Activated naive CD8-positive, alpha-beta T cell treated with anti-CD3 and anti-CD28 coated beads for 36 hours (primary cell): ENCODE measurements around the gene NF2. TPM values are rescaled to one million over a fixed set of nuclear protein-coding genes. Genes with fewer than 3 reads are reported as not detected.

Experiments
- DNase-seq: peaks from one replicate; pipeline ENCODE4 v3.0.0; 2021
- H3K27ac Mint-ChIP-seq: one replicate; pipeline ENCODE4 v1.8.0; 2022; ENCODE audit warnings: mild to moderate bottlenecking, moderate library complexity, mixed read lengths
- H3K27me3 Mint-ChIP-seq: one replicate; pipeline ENCODE4 v1.8.0; 2022; ENCODE audit warnings: mild to moderate bottlenecking, mixed read lengths
- H3K36me3 Mint-ChIP-seq: one replicate; pipeline ENCODE4 v1.8.0; 2021; ENCODE audit warnings: mild to moderate bottlenecking, mixed read lengths
- H3K4me1 Mint-ChIP-seq: one replicate; pipeline ENCODE4 v1.8.0; 2021; ENCODE audit warnings: mixed read lengths
- H3K4me3 Mint-ChIP-seq: one replicate; pipeline ENCODE4 v1.8.0; 2022; ENCODE audit warnings: mild to moderate bottlenecking, moderate library complexity, mixed read lengths
- H3K9me3 Mint-ChIP-seq: one replicate; pipeline ENCODE4 v1.8.0; 2022; ENCODE audit warnings: mixed read lengths
- total RNA-seq, 2 experiments: library from RNA; stranded (reverse); gene quantifications; one replicate each; pipeline ENCODE4 v1.2.3, GENCODE V29; 2021

The NF2 gene
- total RNA-seq, 2 experiments from 2014 or later = 45.8 to 49.4 TPM

DNA sequence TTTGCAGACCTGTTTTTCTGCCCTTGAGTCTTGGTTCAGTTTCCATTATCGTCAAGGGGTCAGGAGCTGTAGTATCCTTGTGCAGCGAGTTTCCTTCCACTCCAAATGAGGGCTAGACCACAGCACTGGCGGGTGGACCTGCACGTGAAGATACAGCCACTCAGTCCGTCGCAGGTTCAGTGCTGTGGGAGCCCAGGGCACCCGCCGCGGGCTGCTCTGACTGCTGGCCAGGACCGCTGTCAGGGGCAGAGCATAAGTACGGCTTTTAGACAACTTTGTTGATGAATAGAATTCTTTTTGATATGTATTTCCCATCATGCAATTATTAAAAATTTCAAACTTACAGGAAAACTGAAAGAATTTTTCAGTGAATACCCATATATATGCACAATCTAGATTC lies 56.6 kb downstream of the NF2 start:
- Mint-ChIP-seq H3K9me3 (no peaks in the 10 kb centered on the region), H3K27ac (no peak overlapping the region), H3K27me3 (no peaks in the 10 kb centered on the region), H3K4me1 (no peaks in the 10 kb centered on the region), H3K36me3 (peaks cover 4% of the 10 kb centered on the region), H3K4me3 (no peak overlapping the region)
- no peak for DNase-seq

DNA sequence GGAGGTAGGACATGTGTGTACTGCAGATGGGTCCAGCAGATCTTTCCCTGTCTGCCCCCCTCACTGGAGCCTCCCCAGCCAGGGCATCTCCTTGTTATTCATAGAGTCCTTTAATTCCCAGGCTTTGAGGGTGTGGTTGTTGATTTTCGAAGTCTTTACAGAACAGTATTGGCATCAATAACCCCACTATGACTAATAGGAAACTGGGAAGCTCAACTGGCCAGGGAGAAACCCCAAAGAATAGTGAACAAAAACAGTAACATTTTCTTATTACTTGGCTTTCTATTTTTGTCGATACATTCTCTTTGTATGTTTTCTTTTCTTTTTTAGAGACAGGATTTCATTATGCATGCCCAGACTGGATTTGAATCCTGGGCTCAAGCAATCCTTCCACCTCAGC lies 57.9 kb downstream of the NF2 start:
- Mint-ChIP-seq H3K36me3 (peaks cover 1% of the 10 kb centered on the region), H3K4me1 (no peaks in the 10 kb centered on the region), H3K4me3 (no peak overlapping the region), H3K27ac (no peak overlapping the region), H3K9me3 (no peaks in the 10 kb centered on the region), H3K27me3 (no peaks in the 10 kb centered on the region)
- DNase-seq = no peak

DNA sequence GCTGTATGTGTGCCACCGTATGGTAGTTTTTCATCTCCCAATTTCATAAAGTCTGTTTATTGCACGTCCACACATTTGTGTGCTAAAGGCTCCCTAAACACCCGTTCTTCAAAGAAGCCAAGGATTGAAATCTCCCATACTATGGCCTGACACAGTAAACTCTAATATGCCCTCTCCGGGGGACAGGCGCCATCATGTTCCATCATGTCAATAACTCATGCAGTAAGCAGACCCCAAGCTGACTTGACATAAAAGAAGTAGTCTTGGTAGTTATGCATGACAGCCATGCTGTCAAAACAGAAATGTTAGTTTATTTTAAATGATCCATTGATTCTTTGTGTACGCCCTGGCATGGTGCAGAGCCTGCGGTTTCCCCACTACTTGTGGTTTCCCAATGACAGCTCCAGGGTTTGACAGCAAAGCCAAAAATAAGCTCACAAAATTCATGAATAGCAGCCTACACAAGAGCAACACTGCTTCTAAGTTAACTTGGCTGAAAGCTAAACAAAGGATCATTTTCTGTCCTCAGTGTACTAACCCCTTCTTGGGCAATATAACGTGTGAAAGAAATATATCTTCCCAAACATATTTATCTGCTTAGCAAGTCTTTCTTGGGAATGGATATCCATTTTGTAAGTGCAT lies 59.9 kb downstream of the NF2 start:
- H3K9me3 Mint-ChIP-seq = no peaks in the 10 kb centered on the region
- no peaks in the 10 kb centered on the region for H3K4me1 Mint-ChIP-seq
- H3K4me3 Mint-ChIP-seq = no peak overlapping the region
- no peaks in the 10 kb centered on the region for H3K27me3 Mint-ChIP-seq
- no peak for DNase-seq
- H3K27ac Mint-ChIP-seq = no peak overlapping the region
- H3K36me3 Mint-ChIP-seq = peaks cover 1% of the 10 kb centered on the region

DNA sequence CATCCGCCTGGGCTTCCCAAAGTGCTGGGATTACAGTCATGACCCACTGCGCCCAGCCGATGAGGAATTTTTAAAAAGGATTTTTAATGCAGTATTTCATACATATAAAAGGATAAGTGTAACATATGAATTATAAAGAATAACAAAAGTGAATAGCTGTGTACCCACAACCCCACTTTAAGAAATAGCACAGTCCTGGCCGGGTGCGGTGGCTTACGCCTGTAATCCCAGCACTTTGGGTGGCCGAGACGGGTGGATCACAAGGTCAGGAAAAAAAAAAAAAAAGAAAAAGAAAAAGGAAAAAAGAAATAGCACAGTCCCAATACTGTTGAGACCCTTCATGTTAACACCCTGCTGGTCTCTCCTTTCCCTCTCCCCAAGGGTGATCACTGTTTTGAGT lies 62.1 kb downstream of the NF2 start:
- H3K9me3 Mint-ChIP-seq = no peaks in the 10 kb centered on the region
- H3K4me3 Mint-ChIP-seq = no peak overlapping the region
- H3K27ac Mint-ChIP-seq = no peak overlapping the region
- H3K4me1 Mint-ChIP-seq = no peaks in the 10 kb centered on the region
- no peak for DNase-seq
- H3K27me3 Mint-ChIP-seq = no peaks in the 10 kb centered on the region
- H3K36me3 Mint-ChIP-seq = peaks cover 1% of the 10 kb centered on the region

DNA sequence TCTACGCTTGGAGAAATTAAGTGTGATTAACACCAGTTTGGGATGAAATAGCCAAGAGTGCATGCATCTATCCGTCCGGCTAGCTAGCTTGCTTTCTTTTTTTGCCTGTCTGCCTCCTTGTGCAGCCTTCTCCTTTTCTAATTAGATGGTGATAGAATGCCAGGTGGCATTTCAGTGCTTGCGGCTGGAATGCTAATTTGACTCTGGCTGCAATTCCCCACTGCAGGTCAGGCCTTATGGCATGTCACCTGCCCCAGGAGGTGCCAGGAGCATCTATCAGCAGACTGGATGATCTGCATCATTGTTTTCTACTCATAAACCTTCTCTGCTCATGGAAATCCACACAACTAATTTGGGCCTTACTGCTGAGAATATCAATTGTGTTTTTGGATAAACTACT lies 65.2 kb downstream of the NF2 start:
- Mint-ChIP-seq H3K9me3 (no peaks in the 10 kb centered on the region), H3K27me3 (no peaks in the 10 kb centered on the region), H3K27ac (no peak overlapping the region), H3K36me3 (peaks cover 2% of the 10 kb centered on the region), H3K4me3 (no peak overlapping the region), H3K4me1 (no peaks in the 10 kb centered on the region)
- no peak for DNase-seq

DNA sequence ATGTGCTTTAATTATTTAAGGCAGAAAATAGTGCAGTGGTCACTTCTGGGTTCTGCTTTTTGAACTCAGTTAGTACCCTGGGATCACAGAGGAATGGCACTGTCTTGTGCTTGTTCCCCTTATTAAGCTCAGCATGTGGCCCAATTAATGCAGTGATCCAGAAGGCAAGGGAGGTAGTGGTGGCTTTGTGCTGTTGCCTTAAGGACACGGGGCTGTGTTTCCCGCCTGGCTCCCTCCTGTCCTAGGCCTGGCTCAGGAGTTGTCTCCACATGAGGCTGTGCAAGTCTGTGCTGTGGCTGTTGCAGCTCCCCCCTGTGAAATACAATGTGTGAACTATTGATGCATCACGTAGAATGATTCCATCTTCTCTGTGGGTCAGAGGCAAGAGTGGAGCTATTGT lies 67.2 kb downstream of the NF2 start:
- Mint-ChIP-seq H3K27me3 (no peaks in the 10 kb centered on the region), H3K9me3 (no peaks in the 10 kb centered on the region), H3K4me3 (no peak overlapping the region), H3K4me1 (no peaks in the 10 kb centered on the region), H3K36me3 (peaks cover 3% of the 10 kb centered on the region), H3K27ac (no peak overlapping the region)
- DNase-seq = no peak

DNA sequence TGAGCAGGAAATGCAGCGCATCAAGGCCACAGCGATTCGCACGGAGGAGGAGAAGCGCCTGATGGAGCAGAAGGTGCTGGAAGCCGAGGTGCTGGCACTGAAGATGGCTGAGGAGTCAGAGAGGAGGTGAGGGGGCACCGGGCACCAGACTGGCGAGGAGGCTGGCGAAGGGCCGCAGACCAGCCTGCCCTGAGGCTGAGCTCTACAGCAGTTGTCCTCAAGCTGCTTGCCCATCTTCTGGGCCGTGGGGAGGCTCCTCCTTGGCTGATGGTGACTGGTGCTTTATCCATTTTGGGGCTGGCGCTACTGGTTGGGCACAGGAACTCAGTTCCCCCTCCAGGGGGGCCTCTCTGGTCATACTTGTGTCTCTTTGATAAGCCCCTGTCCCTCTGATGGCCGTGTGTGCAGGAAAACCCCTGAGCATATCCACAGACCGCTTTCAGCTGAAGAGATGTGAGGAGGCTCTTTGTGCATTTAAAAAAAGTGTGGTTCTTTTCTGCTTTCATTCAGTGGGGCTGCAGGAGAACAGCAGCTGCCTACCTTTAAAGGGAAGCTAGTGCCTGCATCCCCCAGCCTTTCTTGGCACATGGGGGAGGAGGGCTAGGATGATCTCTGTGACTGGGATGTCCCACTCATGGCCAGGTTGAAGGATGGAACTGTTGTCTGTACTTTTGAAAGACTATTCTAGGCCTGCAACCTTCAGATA lies 70.1 kb downstream of the NF2 start:
- Mint-ChIP-seq H3K36me3 (peaks cover 3% of the 10 kb centered on the region), H3K27me3 (no peaks in the 10 kb centered on the region)

DNA sequence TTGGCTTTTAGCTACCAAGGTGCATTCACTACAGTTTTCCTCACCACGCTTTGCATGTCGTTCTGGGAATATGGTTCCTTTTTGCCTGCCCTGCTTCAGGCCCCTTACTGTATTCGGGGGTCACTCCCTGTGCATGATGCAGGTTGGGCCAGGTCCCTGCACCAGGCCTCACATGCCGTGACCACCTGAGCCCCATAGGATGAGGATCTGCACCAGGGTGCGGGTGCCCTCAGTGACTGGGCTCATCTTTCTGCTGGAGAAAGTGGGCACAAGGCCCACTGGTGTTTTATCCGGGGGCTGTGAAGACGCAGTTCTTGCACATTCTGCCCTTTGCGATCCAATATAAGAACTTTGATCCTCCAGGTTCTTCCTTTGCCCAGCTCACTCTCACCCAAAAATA lies 70.7 kb downstream of the NF2 start:
- no peak overlapping the region for H3K4me3 Mint-ChIP-seq
- no peaks in the 10 kb centered on the region for H3K27me3 Mint-ChIP-seq
- no peaks in the 10 kb centered on the region for H3K4me1 Mint-ChIP-seq
- DNase-seq = no peak
- H3K9me3 Mint-ChIP-seq = no peaks in the 10 kb centered on the region
- no peak overlapping the region for H3K27ac Mint-ChIP-seq
- peaks cover 3% of the 10 kb centered on the region for H3K36me3 Mint-ChIP-seq

More for the DNA sequence above, 70.1 kb downstream of the NF2 start:
- no peaks in the 10 kb centered on the region for H3K4me1 Mint-ChIP-seq
- no peak overlapping the region for H3K27ac Mint-ChIP-seq
- no peaks in the 10 kb centered on the region for H3K9me3 Mint-ChIP-seq
- H3K4me3 Mint-ChIP-seq = no peak overlapping the region
- DNase-seq = no peak

DNA sequence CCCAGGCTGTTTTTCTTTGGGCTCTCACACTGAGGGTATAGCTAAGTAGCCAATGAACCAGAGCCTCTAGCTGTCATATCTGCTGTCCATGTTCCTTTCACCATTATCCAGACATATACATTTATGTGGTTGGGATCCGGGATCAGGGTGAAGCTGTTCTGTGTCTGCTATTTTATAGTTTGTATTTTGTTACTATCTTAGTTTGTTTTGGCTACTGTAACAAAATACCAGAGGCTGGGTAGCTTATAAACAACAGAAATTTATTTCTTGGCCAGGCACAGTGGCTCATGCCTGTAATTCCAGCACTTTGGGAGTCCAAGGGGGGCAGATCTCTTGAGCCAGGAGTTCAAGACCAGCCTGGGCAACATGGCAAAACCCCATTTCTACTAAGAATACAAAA lies 75.9 kb downstream of the NF2 start:
- H3K9me3 Mint-ChIP-seq = no peaks in the 10 kb centered on the region
- no peak for DNase-seq
- no peaks in the 10 kb centered on the region for H3K4me1 Mint-ChIP-seq
- no peak overlapping the region for H3K27ac Mint-ChIP-seq
- no peaks in the 10 kb centered on the region for H3K27me3 Mint-ChIP-seq
- no peak overlapping the region for H3K4me3 Mint-ChIP-seq
- peaks cover 10% of the 10 kb centered on the region for H3K36me3 Mint-ChIP-seq

DNA sequence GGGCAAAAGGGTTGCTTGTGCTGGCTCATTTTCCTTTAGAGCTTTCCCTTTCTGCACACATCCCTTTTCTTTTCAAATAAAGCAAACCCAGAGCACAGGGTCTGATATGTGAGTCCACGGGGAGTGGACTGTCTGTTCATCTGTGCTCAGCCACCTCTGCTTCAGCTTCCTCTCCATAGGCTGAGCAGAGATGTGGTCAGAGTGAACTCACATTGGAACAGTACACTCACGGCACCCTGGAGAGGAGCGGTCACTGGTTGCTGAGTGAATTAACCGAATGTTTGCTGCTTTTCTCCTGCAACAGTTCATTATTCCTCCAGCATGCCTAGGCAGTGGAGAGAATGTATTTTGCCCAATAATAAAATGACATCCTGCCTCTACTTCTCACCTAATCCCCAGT lies 80.1 kb downstream of the NF2 start:
- no peak overlapping the region for H3K27ac Mint-ChIP-seq
- no peak overlapping the region for H3K4me3 Mint-ChIP-seq
- no peak for DNase-seq
- H3K4me1 Mint-ChIP-seq = no peaks in the 10 kb centered on the region
- H3K36me3 Mint-ChIP-seq = peaks cover 13% of the 10 kb centered on the region
- H3K27me3 Mint-ChIP-seq = no peaks in the 10 kb centered on the region
- no peaks in the 10 kb centered on the region for H3K9me3 Mint-ChIP-seq

DNA sequence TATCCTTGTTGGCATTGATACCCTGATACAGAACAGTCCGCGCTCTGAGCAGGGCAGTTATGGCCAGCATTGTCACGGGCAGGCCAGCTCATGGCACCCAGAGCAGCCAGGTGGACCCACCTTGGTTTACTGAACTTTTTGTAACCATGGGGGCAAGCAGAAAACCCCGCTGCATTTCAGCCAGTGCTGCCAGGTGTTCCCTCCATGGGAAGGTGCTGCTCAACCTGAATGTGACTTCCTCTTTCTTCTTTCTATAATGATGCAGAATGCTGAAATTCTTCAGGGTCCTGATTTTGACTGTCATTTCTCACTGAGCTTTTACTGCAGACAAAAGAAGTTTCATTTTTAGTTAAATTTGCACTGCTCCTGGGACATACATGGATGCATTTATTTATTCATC lies 80.8 kb downstream of the NF2 start:
- Mint-ChIP-seq H3K9me3 (no peaks in the 10 kb centered on the region), H3K4me1 (no peaks in the 10 kb centered on the region), H3K4me3 (no peak overlapping the region), H3K27me3 (no peaks in the 10 kb centered on the region), H3K36me3 (peaks cover 13% of the 10 kb centered on the region), H3K27ac (no peak overlapping the region)
- no peak for DNase-seq

DNA sequence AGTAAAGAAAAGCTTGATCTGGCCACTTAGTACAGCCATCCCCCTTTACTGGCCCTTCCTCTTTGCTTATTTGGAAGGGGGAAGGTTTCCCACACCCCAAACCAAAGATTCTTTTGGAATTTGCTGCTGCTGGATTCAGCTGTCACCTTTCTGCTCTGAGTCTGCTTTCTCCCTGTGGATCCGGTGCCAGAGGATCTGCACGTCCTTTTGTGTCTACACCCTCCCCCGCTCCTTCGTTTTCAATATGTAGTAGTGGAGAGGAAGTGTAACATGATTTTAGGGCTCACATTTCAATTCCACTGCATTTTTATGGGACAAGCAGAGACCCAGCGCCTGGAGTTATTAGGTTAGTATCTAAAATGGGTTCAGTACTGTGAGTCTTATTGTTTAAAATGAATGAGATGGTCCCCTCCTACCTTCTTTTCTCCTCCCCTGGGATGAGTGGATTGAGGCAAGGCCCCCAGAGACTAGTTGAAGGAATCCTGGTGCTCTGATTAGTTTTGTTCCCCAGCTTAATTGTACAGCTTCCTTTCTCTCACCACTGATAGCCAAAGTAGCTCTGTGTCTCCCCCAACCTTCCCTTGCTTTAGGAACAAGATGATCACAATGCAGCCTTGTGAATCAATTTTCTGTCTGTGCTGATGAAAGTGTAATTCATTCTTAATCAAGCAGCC lies 85.9 kb downstream of the NF2 start:
- Mint-ChIP-seq H3K4me3 (no peak overlapping the region), H3K9me3 (no peaks in the 10 kb centered on the region), H3K36me3 (peaks cover 4% of the 10 kb centered on the region), H3K27ac (no peak overlapping the region), H3K4me1 (no peaks in the 10 kb centered on the region), H3K27me3 (no peaks in the 10 kb centered on the region)
- DNase-seq = no peak

DNA sequence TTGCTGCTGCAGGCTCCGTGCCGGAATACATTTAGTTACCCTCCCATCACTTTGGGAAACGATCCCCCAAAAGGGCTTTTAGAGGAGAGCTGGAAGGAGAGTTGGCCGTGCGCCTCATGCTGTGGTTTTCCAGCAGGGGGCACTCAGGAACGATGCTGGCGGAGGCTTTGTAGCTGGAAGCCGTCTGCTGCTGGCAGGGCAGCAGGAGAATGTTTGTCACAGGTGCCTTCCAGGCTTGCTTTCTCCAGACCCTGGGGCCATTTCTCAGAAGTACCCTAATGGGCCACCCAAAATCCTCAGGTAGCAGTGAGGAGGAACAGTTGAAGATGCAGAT lies 86.4 kb downstream of the NF2 start:
- peak; percentile 36 for DNase-seq
- no peaks in the 10 kb centered on the region for H3K4me1 Mint-ChIP-seq
- peaks cover 4% of the 10 kb centered on the region for H3K36me3 Mint-ChIP-seq
- H3K9me3 Mint-ChIP-seq = no peaks in the 10 kb centered on the region
- no peak overlapping the region for H3K27ac Mint-ChIP-seq
- no peaks in the 10 kb centered on the region for H3K27me3 Mint-ChIP-seq
- no peak overlapping the region for H3K4me3 Mint-ChIP-seq

DNA sequence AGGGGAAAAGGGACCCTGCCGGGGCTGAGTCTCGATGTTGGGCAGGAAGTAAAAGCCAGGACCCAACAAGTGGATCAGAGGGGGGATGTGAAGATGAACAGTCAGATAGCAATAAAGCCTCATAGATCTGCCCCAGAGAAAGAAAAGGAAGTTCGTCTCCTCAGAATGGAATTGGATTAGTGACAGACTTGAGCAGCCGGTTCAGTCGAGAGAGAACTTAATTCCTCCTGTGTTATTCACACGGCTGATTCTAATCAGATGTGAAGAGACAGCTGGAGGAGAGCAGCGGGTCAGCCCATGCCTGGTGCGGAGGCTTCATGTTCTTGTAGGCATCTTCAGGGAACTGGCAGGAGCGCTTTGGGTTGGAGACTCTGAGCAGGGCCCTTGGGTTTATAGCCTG lies 87.0 kb downstream of the NF2 start:
- no peak for DNase-seq
- no peaks in the 10 kb centered on the region for H3K9me3 Mint-ChIP-seq
- H3K27me3 Mint-ChIP-seq = no peaks in the 10 kb centered on the region
- no peak overlapping the region for H3K27ac Mint-ChIP-seq
- H3K36me3 Mint-ChIP-seq = peaks cover 4% of the 10 kb centered on the region
- H3K4me1 Mint-ChIP-seq = no peaks in the 10 kb centered on the region
- no peak overlapping the region for H3K4me3 Mint-ChIP-seq

DNA sequence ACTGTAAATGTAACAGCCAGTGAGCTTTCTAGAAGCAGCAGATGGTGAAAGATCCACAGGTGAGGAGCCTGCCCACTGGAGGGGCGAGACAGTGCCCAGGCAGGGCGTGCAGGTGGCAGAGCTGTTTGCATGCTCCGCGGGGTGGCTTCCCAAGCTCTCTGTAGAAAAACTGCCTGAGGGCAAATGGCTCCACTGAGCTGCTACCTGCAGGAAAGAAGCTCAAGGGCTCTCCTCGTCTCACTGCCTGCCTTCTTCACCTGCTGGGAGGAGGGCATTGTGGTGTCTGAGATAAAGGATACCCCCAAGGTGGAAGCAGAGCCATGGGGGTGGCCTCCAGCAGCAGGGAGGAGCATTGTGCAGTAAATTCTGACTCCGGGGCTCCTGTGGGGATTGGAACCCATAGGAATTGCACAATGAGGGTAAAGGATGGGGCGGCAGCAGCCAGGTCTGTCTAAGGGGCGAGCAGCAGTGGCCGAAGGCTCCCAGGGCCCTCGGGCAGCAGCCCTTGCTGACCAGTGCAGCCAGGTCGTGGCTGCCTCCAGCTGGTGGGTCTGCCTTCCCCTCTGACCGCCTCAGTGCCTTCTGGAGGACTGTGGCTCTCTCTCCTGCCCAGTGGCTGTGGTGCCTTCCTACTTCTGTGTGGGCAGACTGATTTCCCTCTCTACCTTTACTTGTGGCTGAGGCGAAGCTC lies 88.3 kb downstream of the NF2 start:
- Mint-ChIP-seq H3K4me1 (no peaks in the 10 kb centered on the region), H3K4me3 (no peak overlapping the region), H3K9me3 (no peaks in the 10 kb centered on the region), H3K27ac (no peak overlapping the region), H3K27me3 (no peaks in the 10 kb centered on the region), H3K36me3 (peaks cover 4% of the 10 kb centered on the region)
- no peak for DNase-seq
